Lung (tissue), 12 donors: ENCODE data around the gene DNAL4. TPM values are rescaled to one million over a fixed set of nuclear protein-coding genes. Genes with fewer than 3 reads are reported as not detected.

ENCODE experiments used
- ATAC-seq: fragments of 200-7000 bp; cut with Tn5 transposase; one replicate; pipeline ENCODE4 v1.9.1; 2020; ENCODE audit warnings: moderate number of reproducible peaks; ENCODE audit not compliant: insufficient read depth, low FRiP score
- DNase-seq, 3 donors: peaks; one replicate each; pipeline ENCODE4 v3.0.0-alpha.2; 2013 to 2017
- H3K27ac ChIP-seq, 2 donors: one replicate each; pipeline ENCODE4 v1.5.1; 2013; ENCODE audit warnings: mild to moderate bottlenecking in 2 of 2, moderate library complexity in 2 of 2, control low read depth in 1 of 2, inconsistent platforms in 1 of 2, low read depth in 1 of 2, low read length in 1 of 2
- H3K27me3 ChIP-seq, 3 donors: one replicate each; pipeline ENCODE4 v1.5.1; 2013; ENCODE audit warnings: low read length in 2 of 3; ENCODE audit not compliant: control insufficient read depth in 3 of 3, insufficient read depth in 3 of 3
- H3K36me3 ChIP-seq, 4 donors: one replicate each; pipeline ENCODE4 v1.5.1; 2013; ENCODE audit warnings: low read length in 4 of 4, mild to moderate bottlenecking in 1 of 4, moderate library complexity in 1 of 4; ENCODE audit not compliant: control insufficient read depth in 4 of 4, insufficient read depth in 4 of 4
- H3K4me1 ChIP-seq, 5 donors: one replicate each; pipeline ENCODE4 v1.5.1; 2013; ENCODE audit warnings: low read length in 5 of 5, mild to moderate bottlenecking in 2 of 5, moderate library complexity in 1 of 5; ENCODE audit not compliant: control insufficient read depth in 5 of 5, insufficient read depth in 5 of 5
- H3K4me3 ChIP-seq: one replicate; pipeline ENCODE4 v1.5.1; 2013; ENCODE audit warnings: mild to moderate bottlenecking, control low read depth, moderate library complexity
- H3K9ac ChIP-seq, 2 donors: one replicate each; pipeline ENCODE4 v1.5.1; 2013; ENCODE audit warnings: low read length in 2 of 2, control low read depth in 1 of 2; ENCODE audit not compliant: insufficient read depth in 1 of 2
- H3K9me3 ChIP-seq, 4 donors: one replicate each; pipeline ENCODE4 v1.5.1; 2013; ENCODE audit warnings: low read length in 3 of 4, mild to moderate bottlenecking in 1 of 4, moderate library complexity in 1 of 4; ENCODE audit not compliant: control insufficient read depth in 4 of 4, insufficient read depth in 3 of 4
- WGBS, 2 donors: extraction: QIAGEN DNeasy Blood & Tissue Kit; methylation state at CpG; one replicate each; pipeline ENCODE4 v1.1.7; 2013; 5-methylcytosine and 5-hydroxymethylcytosine counted together
- polyA plus RNA-seq, 2 donors: library from polyadenylated mRNA; stranded (reverse); fragments of 200-250 nt; gene quantifications; one replicate each; pipeline ENCODE4 v1.2.1, GENCODE V29; 2013
- total RNA-seq, 2 donors: library from RNA; depleted of rRNA in 1 of 2; stranded (reverse); fragments of >200 nt in 1 of 2; gene quantifications; one replicate each; pipeline ENCODE4 v1.2.1, GENCODE V29; 2014 to 2021
- TF ChIP-seq, protein P1 (sequence below): IDR thresholded peaks from 2 replicates; pipeline ENCODE4 v1.5.1; 2012; ENCODE audit warnings: mild to moderate bottlenecking; ENCODE audit errors: control extremely low read depth, extremely low read depth
- donor health status: control.
- donor health status: control.
- donor health status: Bipolar disorder and iron deficiency.
- donor health status: healthy.
- donor health status: DM: yes; HTN: yes; CAD: no.

Gene DNAL4
- total and polyA plus RNA-seq, 4 donors, result 22.2 to 29.0 (median 26.3) TPM

DNA sequence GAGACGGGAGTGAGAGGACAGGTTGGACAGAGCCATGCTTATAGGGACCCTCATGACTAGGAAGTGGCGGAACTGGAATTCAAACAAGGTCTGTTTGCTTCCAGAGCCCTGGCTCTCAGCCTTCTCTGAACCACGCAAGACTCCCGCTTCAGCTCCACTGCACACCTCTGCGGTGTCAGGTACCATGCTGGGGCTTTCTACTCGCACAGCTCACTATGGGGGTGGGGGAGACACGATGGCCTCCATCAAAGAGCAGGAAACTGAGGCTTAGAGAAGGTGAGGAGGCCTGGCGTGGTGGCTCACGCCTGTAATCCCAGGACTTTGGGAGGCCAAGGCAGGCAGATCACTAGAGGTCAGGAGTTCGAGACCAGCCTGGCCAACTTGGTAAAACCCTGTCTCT is 52.4 kb downstream of the DNAL4 start:
- Histone ChIP-seq H3K4me1 (no peaks in the 10 kb centered on the region), H3K9ac (no peak overlapping the region), H3K27me3 (no peaks in the 10 kb centered on the region), H3K9me3 (no peaks in the 10 kb centered on the region), H3K4me3 (no peak overlapping the region), H3K36me3 (peaks cover 33 to 85% (median 64%) of the 10 kb centered on the region in 4 donors), H3K27ac (no peak overlapping the region)
- TF ChIP-seq, protein P1, sequence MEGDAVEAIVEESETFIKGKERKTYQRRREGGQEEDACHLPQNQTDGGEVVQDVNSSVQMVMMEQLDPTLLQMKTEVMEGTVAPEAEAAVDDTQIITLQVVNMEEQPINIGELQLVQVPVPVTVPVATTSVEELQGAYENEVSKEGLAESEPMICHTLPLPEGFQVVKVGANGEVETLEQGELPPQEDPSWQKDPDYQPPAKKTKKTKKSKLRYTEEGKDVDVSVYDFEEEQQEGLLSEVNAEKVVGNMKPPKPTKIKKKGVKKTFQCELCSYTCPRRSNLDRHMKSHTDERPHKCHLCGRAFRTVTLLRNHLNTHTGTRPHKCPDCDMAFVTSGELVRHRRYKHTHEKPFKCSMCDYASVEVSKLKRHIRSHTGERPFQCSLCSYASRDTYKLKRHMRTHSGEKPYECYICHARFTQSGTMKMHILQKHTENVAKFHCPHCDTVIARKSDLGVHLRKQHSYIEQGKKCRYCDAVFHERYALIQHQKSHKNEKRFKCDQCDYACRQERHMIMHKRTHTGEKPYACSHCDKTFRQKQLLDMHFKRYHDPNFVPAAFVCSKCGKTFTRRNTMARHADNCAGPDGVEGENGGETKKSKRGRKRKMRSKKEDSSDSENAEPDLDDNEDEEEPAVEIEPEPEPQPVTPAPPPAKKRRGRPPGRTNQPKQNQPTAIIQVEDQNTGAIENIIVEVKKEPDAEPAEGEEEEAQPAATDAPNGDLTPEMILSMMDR, result no peak
- WGBS, 2 donors, result 96 to 97% methylated on average over 10 of the region's 10 CpGs
- ATAC-seq (no peak), DNase-seq (no peak)

DNA sequence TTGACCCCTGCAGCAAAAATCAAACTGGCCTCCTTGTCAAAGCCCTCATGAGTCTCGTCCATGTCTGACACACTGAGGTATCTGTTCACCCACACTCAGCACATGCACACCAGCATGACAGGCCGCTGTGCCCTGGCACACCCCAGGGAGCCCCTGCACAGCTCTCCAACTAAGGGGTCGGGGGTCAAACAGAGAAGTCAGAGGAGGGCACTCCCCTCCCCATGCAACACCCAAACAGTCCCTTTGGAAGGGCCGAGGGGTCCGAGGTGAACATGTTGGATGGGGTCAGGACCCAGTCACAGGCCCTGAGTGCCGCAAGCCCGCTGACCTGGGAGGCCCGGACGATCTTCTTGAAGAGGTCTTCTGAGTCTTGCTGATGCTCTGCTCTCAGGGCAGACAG is 52.8 kb downstream of the DNAL4 start:
- no peak overlapping the region for H3K9ac ChIP-seq
- H3K36me3 ChIP-seq, result peaks cover 30 to 84% (median 65%) of the 10 kb centered on the region in 4 donors
- TF ChIP-seq, protein P1, result no peak
- no peak overlapping the region for H3K27ac ChIP-seq
- no peaks in the 10 kb centered on the region for H3K4me1 ChIP-seq
- H3K9me3 ChIP-seq, result no peaks in the 10 kb centered on the region
- DNase-seq, result no peak
- WGBS, 2 donors, result 92 to 96% methylated on average over 9 of the region's 9 CpGs
- ATAC-seq, result no peak
- no peaks in the 10 kb centered on the region for H3K27me3 ChIP-seq
- no peak overlapping the region for H3K4me3 ChIP-seq

DNA sequence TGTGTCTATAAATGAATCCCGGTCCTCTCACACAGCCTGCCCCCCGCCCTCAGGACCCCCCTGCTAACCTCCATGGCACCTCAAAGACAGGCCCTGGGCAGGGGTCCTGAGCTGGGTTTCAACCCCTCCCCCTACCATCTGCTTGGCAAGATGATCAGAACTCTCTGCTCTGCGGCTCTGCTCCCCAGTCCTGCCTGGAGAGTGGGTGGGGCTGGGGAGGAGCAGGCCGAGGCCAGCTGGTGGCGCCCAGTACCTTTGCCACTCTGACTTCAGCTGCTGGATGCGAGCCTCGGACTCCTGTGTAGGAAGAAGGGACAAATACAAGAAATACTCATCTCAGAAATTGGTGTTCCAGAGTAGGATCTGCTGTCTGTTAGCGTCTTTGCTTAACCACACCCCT is 53.2 kb downstream of the DNAL4 start:
- no peaks in the 10 kb centered on the region for H3K9me3 ChIP-seq
- H3K4me1 ChIP-seq, result no peaks in the 10 kb centered on the region
- TF ChIP-seq, protein P1, result no peak
- H3K9ac ChIP-seq, result no peak overlapping the region
- H3K4me3 ChIP-seq, result no peak overlapping the region
- no peaks in the 10 kb centered on the region for H3K27me3 ChIP-seq
- peaks cover 29 to 84% (median 65%) of the 10 kb centered on the region in 4 donors for H3K36me3 ChIP-seq
- 91% methylated on average over 8 of the region's 8 CpGs for WGBS, 2 donors
- DNase-seq (no peak), ATAC-seq (no peak)
- H3K27ac ChIP-seq, result no peak overlapping the region

DNA sequence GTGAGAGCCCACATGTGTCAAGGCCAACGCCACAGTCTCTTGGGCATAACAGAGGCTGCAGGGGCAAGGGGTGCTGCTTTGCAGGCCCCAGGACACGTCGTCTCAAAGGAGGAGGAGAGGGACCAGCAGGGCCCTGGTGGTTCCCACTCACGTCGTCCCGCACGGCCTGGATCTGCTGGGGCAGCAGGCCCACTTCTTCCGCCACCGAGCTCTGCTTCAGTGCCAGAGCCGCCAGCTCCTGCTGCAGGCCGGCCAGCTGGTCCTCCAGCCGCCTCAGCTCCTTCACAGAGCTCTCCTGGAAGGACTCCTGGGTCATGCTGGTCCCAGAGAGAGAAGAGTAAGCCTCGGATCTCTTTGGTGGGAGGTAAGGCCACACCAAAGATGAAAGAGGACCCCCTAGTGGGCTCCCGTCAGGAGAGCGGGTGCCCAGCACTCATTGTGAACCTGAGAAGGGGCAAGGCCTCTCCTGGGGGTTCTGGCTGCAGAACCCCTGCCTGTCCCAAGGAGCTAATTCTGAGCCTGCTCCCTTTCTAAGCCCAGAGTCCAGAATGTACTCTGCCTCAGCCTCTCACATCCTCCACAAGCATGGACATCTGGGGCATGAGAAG is 53.7 kb downstream of the DNAL4 start:
- H3K4me3 ChIP-seq, result no peak overlapping the region
- DNase-seq (no peak), ATAC-seq (no peak)
- H3K27ac ChIP-seq, result no peak overlapping the region
- H3K36me3 ChIP-seq, result peaks cover 24 to 83% (median 60%) of the 10 kb centered on the region in 4 donors
- no peaks in the 10 kb centered on the region for H3K27me3 ChIP-seq
- WGBS, 2 donors, result 94 to 97% methylated on average over 15 of the region's 15 CpGs
- H3K9ac ChIP-seq, result no peak overlapping the region
- no peaks in the 10 kb centered on the region for H3K9me3 ChIP-seq
- no peaks in the 10 kb centered on the region for H3K4me1 ChIP-seq
- TF ChIP-seq, protein P1, result no peak
